ENCODE measurements around the gene LCLAT1. TPM values are rescaled to one million over a fixed set of nuclear protein-coding genes. Genes with fewer than 3 reads are reported as not detected.
A peak's percentile ranks its signal among the peaks of the same experiment; 100 is the strongest.

Gene LCLAT1
- total RNA-seq, 1 donor from 2014 or later, result 21.6 TPM

DNA sequence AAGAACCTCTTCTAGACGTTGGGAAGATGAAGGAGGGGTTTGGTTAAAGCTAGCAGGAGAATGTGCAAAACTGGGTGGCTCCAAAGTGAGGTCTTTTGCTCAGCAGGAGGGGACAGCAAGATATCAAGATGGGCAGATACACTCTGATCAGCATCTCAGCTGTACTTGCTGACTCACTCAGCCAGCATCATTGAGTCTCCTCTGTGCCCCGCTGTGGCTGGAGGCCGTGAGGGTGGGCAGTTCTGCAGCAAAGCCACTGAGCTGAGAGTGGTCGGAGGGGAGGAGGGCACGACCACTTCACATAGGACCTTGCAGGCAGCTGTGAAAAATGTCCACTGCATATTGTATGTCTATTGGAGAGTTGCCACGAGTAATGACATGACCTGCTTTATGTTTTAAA lies 208.2 kb downstream of the LCLAT1 start:
- Histone ChIP-seq H3K9me3 (ENCODE audit: low read depth) (no peaks in the 10 kb centered on the region), H3K36me3 (no peaks in the 10 kb centered on the region), H4K20me1 (ENCODE audit: low read depth) (no peaks in the 10 kb centered on the region), H3K27ac (no peak overlapping the region), H3K9ac (no peak overlapping the region), H3K4me1 (no peaks in the 10 kb centered on the region), H3K79me2 (ENCODE audit: low read depth) (no peaks in the 10 kb centered on the region), H3K4me3 (no peak overlapping the region), H3F3A (ENCODE audit: low read depth) (no peaks in the 10 kb centered on the region), H2AFZ (replicated peaks) (no peak overlapping the region), H3K27me3 (no peaks in the 10 kb centered on the region), H3K4me2 (no peak overlapping the region)
- DNase-seq (ENCODE audit: low spot score), result no peak
- Mint-ChIP-seq H3K4me3 (no peak overlapping the region), H3K27ac (no peak overlapping the region), H3K4me1 (peaks cover 13% of the 10 kb centered on the region), H3K9me3 (peaks cover 3% of the 10 kb centered on the region), H3K36me3 (no peaks in the 10 kb centered on the region), H3K27me3 (ENCODE audit: insufficient read depth, low read depth) (peaks cover 5% of the 10 kb centered on the region)
- TF ChIP-seq, protein P1, sequence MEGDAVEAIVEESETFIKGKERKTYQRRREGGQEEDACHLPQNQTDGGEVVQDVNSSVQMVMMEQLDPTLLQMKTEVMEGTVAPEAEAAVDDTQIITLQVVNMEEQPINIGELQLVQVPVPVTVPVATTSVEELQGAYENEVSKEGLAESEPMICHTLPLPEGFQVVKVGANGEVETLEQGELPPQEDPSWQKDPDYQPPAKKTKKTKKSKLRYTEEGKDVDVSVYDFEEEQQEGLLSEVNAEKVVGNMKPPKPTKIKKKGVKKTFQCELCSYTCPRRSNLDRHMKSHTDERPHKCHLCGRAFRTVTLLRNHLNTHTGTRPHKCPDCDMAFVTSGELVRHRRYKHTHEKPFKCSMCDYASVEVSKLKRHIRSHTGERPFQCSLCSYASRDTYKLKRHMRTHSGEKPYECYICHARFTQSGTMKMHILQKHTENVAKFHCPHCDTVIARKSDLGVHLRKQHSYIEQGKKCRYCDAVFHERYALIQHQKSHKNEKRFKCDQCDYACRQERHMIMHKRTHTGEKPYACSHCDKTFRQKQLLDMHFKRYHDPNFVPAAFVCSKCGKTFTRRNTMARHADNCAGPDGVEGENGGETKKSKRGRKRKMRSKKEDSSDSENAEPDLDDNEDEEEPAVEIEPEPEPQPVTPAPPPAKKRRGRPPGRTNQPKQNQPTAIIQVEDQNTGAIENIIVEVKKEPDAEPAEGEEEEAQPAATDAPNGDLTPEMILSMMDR (IDR thresholded peaks at IDR 0.05), result no peak
- no peak for TF ChIP-seq EZH2phosphoT487 (IDR thresholded peaks at IDR 0.05)
- TF ChIP-seq EZH2 (IDR thresholded peaks at IDR 0.05), result no peak

DNA sequence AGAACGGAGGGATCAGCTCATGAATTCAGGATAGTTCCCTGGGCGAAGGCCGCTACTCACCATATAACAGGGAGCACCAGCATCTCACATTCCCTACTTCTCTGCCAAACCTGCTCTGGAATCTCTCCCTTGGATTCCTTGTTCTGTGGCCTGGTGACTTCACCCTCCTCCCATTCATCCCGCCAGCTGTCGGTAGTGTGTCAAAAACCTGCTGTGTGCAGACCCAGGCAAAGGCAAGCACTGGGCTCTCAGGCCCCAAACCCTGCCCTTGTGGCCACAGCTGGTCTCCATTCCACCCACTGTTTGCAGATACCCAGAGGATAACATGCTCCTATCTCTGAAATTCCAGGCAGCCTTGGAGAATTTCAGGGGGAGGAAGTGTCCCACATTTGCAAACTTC lies 208.6 kb downstream of the LCLAT1 start:
- Histone ChIP-seq H3K4me2 (no peak overlapping the region), H3K79me2 (ENCODE audit: low read depth) (no peaks in the 10 kb centered on the region), H2AFZ (replicated peaks) (no peak overlapping the region), H3K4me1 (no peaks in the 10 kb centered on the region), H3K9me3 (ENCODE audit: low read depth) (no peaks in the 10 kb centered on the region), H3F3A (ENCODE audit: low read depth) (no peaks in the 10 kb centered on the region), H3K36me3 (no peaks in the 10 kb centered on the region), H3K9ac (no peak overlapping the region), H3K27me3 (no peaks in the 10 kb centered on the region), H4K20me1 (ENCODE audit: low read depth) (no peaks in the 10 kb centered on the region), H3K27ac (no peak overlapping the region), H3K4me3 (no peak overlapping the region)
- Mint-ChIP-seq H3K4me1 (peaks cover 12% of the 10 kb centered on the region), H3K9me3 (peaks cover 3% of the 10 kb centered on the region), H3K36me3 (no peaks in the 10 kb centered on the region), H3K4me3 (no peak overlapping the region), H3K27me3 (ENCODE audit: insufficient read depth, low read depth) (peaks cover 5% of the 10 kb centered on the region), H3K27ac (no peak overlapping the region)
- TF ChIP-seq, protein P1 (IDR thresholded peaks at IDR 0.05), result no peak
- TF ChIP-seq EZH2phosphoT487 (IDR thresholded peaks at IDR 0.05) (no peak), EZH2 (IDR thresholded peaks at IDR 0.05) (no peak)
- no peak for DNase-seq (ENCODE audit: low spot score)

DNA sequence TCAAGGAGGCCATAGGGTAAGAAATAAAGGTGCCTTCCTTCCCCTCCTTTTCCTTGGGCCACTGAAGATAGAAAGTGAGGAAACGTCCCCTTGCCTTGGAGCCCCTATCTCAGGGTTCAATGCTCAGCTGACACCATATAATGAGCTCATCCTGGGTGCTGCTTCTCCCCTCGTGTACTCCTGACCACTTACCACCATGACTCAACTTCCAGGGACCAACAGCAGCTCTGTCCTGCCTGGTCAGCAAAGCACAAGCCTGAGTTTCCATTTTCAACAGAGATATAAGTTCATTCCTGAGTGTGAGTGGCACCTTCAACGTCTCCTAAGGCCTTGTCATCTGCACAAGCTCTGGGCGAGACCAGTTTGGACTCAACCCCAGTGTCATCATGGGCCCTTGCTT lies 209.0 kb downstream of the LCLAT1 start:
- H3K4me2 ChIP-seq, result no peak overlapping the region
- H3K4me3 ChIP-seq, result no peak overlapping the region
- Mint-ChIP-seq H3K4me1 (peaks cover 12% of the 10 kb centered on the region), H3K36me3 (no peaks in the 10 kb centered on the region), H3K9me3 (peaks cover 3% of the 10 kb centered on the region), H3K4me3 (no peak overlapping the region), H3K27ac (peak overlapping the region; percentile 69), H3K27me3 (ENCODE audit: insufficient read depth, low read depth) (peaks cover 5% of the 10 kb centered on the region)
- no peak overlapping the region for H2AFZ ChIP-seq (replicated peaks)
- no peak for TF ChIP-seq EZH2 (IDR thresholded peaks at IDR 0.05)
- TF ChIP-seq, protein P1 (IDR thresholded peaks at IDR 0.05), result no peak
- TF ChIP-seq EZH2phosphoT487 (IDR thresholded peaks at IDR 0.05), result no peak
- H3K4me1 ChIP-seq, result no peaks in the 10 kb centered on the region
- H3K9me3 ChIP-seq (ENCODE audit: low read depth), result no peaks in the 10 kb centered on the region
- H3K27me3 ChIP-seq, result no peaks in the 10 kb centered on the region
- no peak for DNase-seq (ENCODE audit: low spot score)
- no peaks in the 10 kb centered on the region for H3F3A ChIP-seq (ENCODE audit: low read depth)
- no peaks in the 10 kb centered on the region for H4K20me1 ChIP-seq (ENCODE audit: low read depth)
- H3K79me2 ChIP-seq (ENCODE audit: low read depth), result no peaks in the 10 kb centered on the region
- no peak overlapping the region for H3K9ac ChIP-seq
- no peaks in the 10 kb centered on the region for H3K36me3 ChIP-seq
- no peak overlapping the region for H3K27ac ChIP-seq
